Karpas-422 (cell line): ENCODE measurements around the gene HERPUD2. TPM values are rescaled to one million over a fixed set of nuclear protein-coding genes. Genes with fewer than 3 reads are reported as not detected.
A peak's percentile ranks its signal among the peaks of the same experiment; 100 is the strongest.
"Not testable (repeated sequence)": the region's sequence is repeated elsewhere in the genome, so short reads cannot be mapped to it uniquely, and the experiment has no call there.

Experiments used
- DNase-seq: peaks from one replicate; pipeline ENCODE4 v3.0.0-alpha.2; 2015
- H2AFZ ChIP-seq: fragments of 200-600 bp; sonication (generic); 2 replicates; pipeline ENCODE4 v1.6.1; 2014; ENCODE audit warnings: antibody characterized with exemption, low read length, mixed read lengths
- H3K27ac ChIP-seq: fragments of 200-600 bp; sonication (generic); 2 replicates; pipeline ENCODE4 v1.5.1; 2014; ENCODE audit warnings: mild to moderate bottlenecking, low read length, moderate library complexity
- H3K27me3 ChIP-seq: fragments of 200-600 bp; sonication (generic); 2 replicates; pipeline ENCODE4 v1.6.1; 2014; ENCODE audit warnings: low read length, mixed read lengths
- H3K36me3 ChIP-seq: fragments of 200-600 bp; sonication (generic); 2 replicates; pipeline ENCODE4 v1.6.1; 2014; ENCODE audit warnings: low read length, mixed read lengths; ENCODE audit not compliant: insufficient read depth
- H3K4me1 ChIP-seq: fragments of 200-600 bp; sonication (generic); 2 replicates; pipeline ENCODE4 v1.6.1; 2014; ENCODE audit warnings: mild to moderate bottlenecking, low read length, mixed read lengths
- H3K4me2 ChIP-seq: fragments of 200-600 bp; sonication (generic); 2 replicates; pipeline ENCODE4 v1.6.1; 2014; ENCODE audit warnings: low read length, low read depth, mild to moderate bottlenecking; ENCODE audit not compliant: poor library complexity, severe bottlenecking
- H3K4me3 ChIP-seq: fragments of 200-600 bp; sonication (generic); 2 replicates; pipeline ENCODE4 v1.5.1; 2014; ENCODE audit warnings: mild to moderate bottlenecking, antibody characterized with exemption, low read length, mixed read lengths
- H3K79me2 ChIP-seq: fragments of 200-600 bp; sonication (generic); 2 replicates; pipeline ENCODE4 v1.6.1; 2014; ENCODE audit warnings: mild to moderate bottlenecking, low read length, mixed read lengths
- H3K9ac ChIP-seq: fragments of 200-600 bp; sonication (generic); 2 replicates; pipeline ENCODE4 v1.6.0; 2014; ENCODE audit warnings: low read length
- H3K9me2 ChIP-seq: fragments of 200-600 bp; sonication (generic), shearing (Covaris generic); replicated peaks from 2 replicates; pipeline ENCODE4 v1.6.0; 2014; ENCODE audit warnings: mild to moderate bottlenecking, low read length, moderate library complexity; ENCODE audit not compliant: insufficient read depth
- H3K9me3 ChIP-seq: fragments of 300-700, 200-600 bp; sonication (generic); 2 replicates; pipeline ENCODE4 v1.6.1; 2014; ENCODE audit warnings: low read length, mixed read lengths
- H4K20me1 ChIP-seq: fragments of 200-600 bp; sonication (generic); 2 replicates; pipeline ENCODE4 v1.6.1; 2014; ENCODE audit warnings: mild to moderate bottlenecking, antibody characterized with exemption, low read length, low read depth; ENCODE audit not compliant: insufficient read depth
- total RNA-seq: library from RNA; depleted of rRNA; stranded (reverse); fragments of >200 nt; shearing (Covaris generic); gene quantifications from 2 replicates; pipeline ENCODE4 v1.2.3, GENCODE V29; 2014; ENCODE audit warnings: low replicate concordance

The HERPUD2 gene
- total RNA-seq, 1 experiment from 2014 or later: 17.3 TPM

DNA sequence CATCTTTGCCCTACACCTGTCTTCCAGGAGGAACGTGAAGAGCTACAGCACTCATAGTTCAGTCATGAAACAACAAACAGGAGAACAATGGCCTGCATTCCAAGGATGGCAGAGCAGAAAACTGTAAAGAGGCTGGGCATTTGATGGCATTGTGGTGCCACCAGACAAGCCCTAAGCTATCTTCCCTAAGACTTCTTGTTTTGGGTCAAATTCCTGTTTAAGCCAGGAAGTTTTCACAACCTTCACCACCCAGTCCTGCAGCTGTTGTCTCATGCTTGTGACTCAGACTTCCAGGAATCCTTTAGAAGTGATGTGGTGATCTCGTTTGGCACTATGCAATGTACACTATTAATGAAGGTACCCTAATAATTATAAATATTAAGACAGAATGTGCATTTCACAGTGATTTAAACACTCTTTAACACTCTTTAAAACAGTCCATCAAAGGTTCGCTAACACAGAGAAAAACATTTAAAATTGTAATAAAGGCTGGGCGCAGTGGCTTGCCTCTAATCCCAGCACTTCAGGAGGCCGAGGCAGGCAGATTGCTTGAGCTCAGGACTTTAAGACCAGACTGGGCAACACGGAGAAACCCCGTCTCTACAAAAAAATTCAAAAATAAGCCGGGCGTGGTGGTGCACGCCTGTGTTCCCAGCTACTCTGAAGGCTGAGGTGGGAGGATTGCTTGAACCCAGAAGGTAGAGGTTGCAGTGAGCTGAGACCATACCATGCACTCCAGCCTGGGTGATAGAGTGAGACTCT, 2.7 kb upstream of the HERPUD2 start:
- H3K9ac ChIP-seq: no peak overlapping the region
- H3K4me2 ChIP-seq: no peak overlapping the region

DNA sequence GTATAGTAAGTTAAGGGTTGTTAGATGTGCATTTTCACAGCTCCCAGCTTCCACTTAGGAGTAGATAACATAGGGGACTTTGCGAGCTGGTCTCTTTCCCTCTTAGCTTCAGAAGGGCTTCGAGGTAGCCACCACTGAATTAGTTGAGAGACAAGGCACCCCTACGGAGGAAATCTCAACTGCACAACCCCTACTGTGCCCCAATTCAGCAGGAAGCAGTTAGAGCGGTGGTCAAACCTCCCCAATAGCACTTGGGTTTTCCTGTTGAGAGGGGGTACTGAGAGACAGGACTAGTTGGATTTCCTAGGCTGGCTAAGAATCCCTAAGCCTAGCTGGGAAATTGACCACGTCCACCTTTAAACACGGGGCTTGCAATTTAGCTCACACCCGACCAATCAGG, 1.1 kb upstream of the HERPUD2 start:
- no peaks in the 10 kb centered on the region for H3K9me2 ChIP-seq
- peak overlapping the region; percentile 98 for H3K4me2 ChIP-seq
- DNase-seq: no peak
- no peaks in the 10 kb centered on the region for H3K36me3 ChIP-seq
- no peaks in the 10 kb centered on the region for H4K20me1 ChIP-seq
- H3K4me1 ChIP-seq: peaks cover 41% of the 10 kb centered on the region
- H3K9me3 ChIP-seq: no peaks in the 10 kb centered on the region
- H3K9ac ChIP-seq: peak overlapping the region; percentile 96
- H2AFZ ChIP-seq: no peak overlapping the region
- peak overlapping the region; percentile 98 for H3K4me3 ChIP-seq
- H3K27me3 ChIP-seq: no peaks in the 10 kb centered on the region
- peaks cover 29% of the 10 kb centered on the region for H3K79me2 ChIP-seq
- H3K27ac ChIP-seq: no peak overlapping the region

More for the DNA sequence above, 2.7 kb upstream of the HERPUD2 start:
- Histone ChIP-seq H3K4me1 (peaks cover 25% of the 10 kb centered on the region), H3K9me2 (no peaks in the 10 kb centered on the region), H4K20me1 (no peaks in the 10 kb centered on the region), H3K9me3 (no peaks in the 10 kb centered on the region), H3K79me2 (peaks cover 24% of the 10 kb centered on the region), H3K27me3 (no peaks in the 10 kb centered on the region), H3K36me3 (no peaks in the 10 kb centered on the region), H2AFZ (no peak overlapping the region), H3K27ac (no peak overlapping the region), H3K4me3 (no peak overlapping the region)
- DNase-seq: peak; percentile 35

DNA sequence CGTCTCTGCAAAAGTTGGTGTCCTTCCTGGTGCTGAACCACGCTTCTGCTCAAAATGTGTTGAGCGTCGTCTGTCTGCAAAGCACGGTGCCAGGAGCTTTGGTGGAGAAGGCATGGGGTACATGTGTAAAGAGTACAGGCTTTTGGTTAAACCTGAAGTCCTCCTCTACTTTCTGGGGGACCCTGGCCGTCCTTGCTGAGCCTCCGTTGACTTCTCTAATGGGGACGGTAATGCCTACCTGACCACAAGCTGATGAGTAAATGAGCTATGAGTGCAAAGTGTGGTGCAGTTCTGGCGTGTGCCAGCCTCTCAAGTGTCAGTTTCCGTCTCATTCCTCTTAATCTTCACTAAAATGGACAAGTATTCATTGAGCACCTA, 527 bp upstream of the HERPUD2 start:
- H4K20me1 ChIP-seq: no peaks in the 10 kb centered on the region
- peaks cover 41% of the 10 kb centered on the region for H3K4me1 ChIP-seq
- H3K27ac ChIP-seq: no peak overlapping the region
- no peaks in the 10 kb centered on the region for H3K36me3 ChIP-seq
- DNase-seq: peak; percentile 53
- no peaks in the 10 kb centered on the region for H3K9me3 ChIP-seq
- peak overlapping the region; percentile 98 for H3K4me3 ChIP-seq
- no peaks in the 10 kb centered on the region for H3K27me3 ChIP-seq
- peak overlapping the region; percentile 98 for H3K4me2 ChIP-seq
- H2AFZ ChIP-seq: peak overlapping the region; percentile 87
- H3K9me2 ChIP-seq: no peaks in the 10 kb centered on the region
- H3K79me2 ChIP-seq: peaks cover 32% of the 10 kb centered on the region
- H3K9ac ChIP-seq: peak overlapping the region; percentile 96

DNA sequence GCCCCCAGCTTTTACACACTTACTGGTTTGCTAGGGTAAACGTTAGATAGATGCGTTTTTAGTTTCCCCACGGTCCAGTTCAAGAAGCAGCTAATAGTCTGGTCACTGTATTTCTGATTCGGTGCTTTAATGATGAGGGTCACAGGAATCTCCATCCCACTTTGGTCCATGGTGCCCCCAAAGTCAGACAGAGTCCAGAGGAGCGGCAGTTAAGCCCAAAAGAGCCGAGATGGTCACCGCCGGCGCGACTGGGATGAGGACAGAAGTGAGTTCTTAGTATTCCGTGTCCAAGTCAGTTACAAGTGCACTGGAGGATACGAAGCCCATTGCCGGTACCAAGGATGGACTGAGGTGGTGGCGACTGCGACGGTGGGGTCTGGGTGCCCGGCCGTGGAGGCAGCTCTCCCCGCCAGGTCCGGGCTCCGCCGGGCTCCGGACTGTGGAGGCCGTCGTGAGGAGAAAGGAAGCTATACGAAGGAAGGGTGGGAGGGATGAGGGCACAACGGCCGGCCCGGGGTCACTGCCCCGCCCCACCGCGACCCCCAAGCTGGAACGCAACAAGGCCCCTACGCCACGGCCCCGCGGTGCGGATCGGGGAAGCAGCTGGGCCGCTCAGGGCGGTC, 663 bp downstream of the HERPUD2 start:
- H3K4me3 ChIP-seq: peak overlapping the region; percentile 98

GRCh38 chr7:35691827-35692307, 3.1 kb downstream of the HERPUD2 start:
- H2AFZ ChIP-seq: no peak overlapping the region
- no peaks in the 10 kb centered on the region for H3K27me3 ChIP-seq
- no peaks in the 10 kb centered on the region for H3K9me3 ChIP-seq
- peak overlapping the region; percentile 98 for H3K4me2 ChIP-seq
- H3K27ac ChIP-seq: no peak overlapping the region
- no peaks in the 10 kb centered on the region for H3K36me3 ChIP-seq
- peak; percentile 38 for DNase-seq
- H3K9me2 ChIP-seq: no peaks in the 10 kb centered on the region
- no peaks in the 10 kb centered on the region for H4K20me1 ChIP-seq
- peak overlapping the region; percentile 23; the same call in 1 of the 2 replicates for H3K4me3 ChIP-seq
- H3K79me2 ChIP-seq: peaks cover 51% of the 10 kb centered on the region
- peaks cover 44% of the 10 kb centered on the region for H3K4me1 ChIP-seq
- H3K9ac ChIP-seq: no peak overlapping the region

More for the DNA sequence above, 663 bp downstream of the HERPUD2 start:
- peaks cover 41% of the 10 kb centered on the region for H3K4me1 ChIP-seq
- H2AFZ ChIP-seq: peak overlapping the region; percentile 92
- peak overlapping the region; percentile 98 for H3K4me2 ChIP-seq
- no peaks in the 10 kb centered on the region for H3K27me3 ChIP-seq
- H3K79me2 ChIP-seq: peaks cover 32% of the 10 kb centered on the region
- no peaks in the 10 kb centered on the region for H3K36me3 ChIP-seq
- no peaks in the 10 kb centered on the region for H3K9me2 ChIP-seq
- no peaks in the 10 kb centered on the region for H4K20me1 ChIP-seq
- no peaks in the 10 kb centered on the region for H3K9me3 ChIP-seq
- DNase-seq: peak; percentile 38
- H3K9ac ChIP-seq: peak overlapping the region; percentile 96
- H3K27ac ChIP-seq: no peak overlapping the region

DNA sequence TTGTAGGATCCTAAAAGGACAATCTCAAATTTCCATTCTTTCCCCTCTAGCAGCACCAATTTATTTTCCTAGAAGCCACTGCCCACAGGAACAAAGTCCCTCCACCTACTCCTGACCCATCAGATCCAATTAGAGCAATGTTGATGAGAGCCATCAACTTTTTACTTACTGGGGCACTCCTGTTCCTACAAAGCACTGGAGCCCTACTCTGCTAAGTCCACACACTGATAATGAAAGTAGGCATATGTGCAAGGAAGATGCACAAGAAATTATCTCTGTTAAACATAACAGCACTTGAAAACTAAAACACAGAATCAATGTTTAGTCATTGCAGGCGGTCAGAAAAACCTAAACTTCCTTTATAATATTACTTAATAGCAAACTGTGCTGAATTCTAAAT, 3.6 kb downstream of the HERPUD2 start:
- no peaks in the 10 kb centered on the region for H3K27me3 ChIP-seq
- H3K9me3 ChIP-seq: no peaks in the 10 kb centered on the region
- H3K79me2 ChIP-seq: peaks cover 52% of the 10 kb centered on the region
- H3K27ac ChIP-seq: no peak overlapping the region
- H4K20me1 ChIP-seq: no peaks in the 10 kb centered on the region
- H3K4me2 ChIP-seq: peak overlapping the region; percentile 98
- H3K9ac ChIP-seq: no peak overlapping the region
- H2AFZ ChIP-seq: no peak overlapping the region
- DNase-seq: peak; percentile 25
- peaks cover 44% of the 10 kb centered on the region for H3K4me1 ChIP-seq
- no peaks in the 10 kb centered on the region for H3K9me2 ChIP-seq
- H3K36me3 ChIP-seq: no peaks in the 10 kb centered on the region
- no peak overlapping the region for H3K4me3 ChIP-seq

DNA sequence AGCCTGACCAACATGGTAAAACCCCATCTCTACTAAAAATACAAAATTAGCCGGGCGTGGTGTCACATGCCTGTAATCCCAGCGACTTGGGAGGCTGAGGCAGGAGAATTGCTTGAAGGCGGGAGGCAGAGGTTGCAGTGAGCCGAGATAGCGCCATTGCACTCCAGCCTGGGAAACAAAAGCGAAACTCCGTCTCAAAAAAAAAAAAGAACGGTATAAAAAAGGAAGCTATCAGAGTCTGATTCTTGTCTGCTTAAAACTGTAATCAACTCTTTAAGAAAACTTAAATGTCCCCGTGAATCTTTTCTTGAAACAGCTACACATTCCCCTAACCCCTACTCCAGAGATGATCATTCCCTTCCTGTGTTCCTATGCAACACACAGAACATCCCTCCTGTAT, 4.3 kb downstream of the HERPUD2 start:
- Histone ChIP-seq H3K4me1 (peaks cover 36% of the 10 kb centered on the region), H3K79me2 (peaks cover 51% of the 10 kb centered on the region)
- H3K4me2 ChIP-seq, H3K9me3 ChIP-seq, H3K27ac ChIP-seq, H3K36me3 ChIP-seq, H2AFZ ChIP-seq, H3K9me2 ChIP-seq, H4K20me1 ChIP-seq, H3K9ac ChIP-seq, H3K27me3 ChIP-seq, H3K4me3 ChIP-seq: not testable (repeated sequence)
- DNase-seq: peak; percentile 2

GRCh38 chr7:35685781-35686180, 9.2 kb downstream of the HERPUD2 start:
- no peaks in the 10 kb centered on the region for H3K36me3 ChIP-seq
- no peaks in the 10 kb centered on the region for H3K27me3 ChIP-seq
- 0 out of 2 replicates have a peak, but pooled peaks cover under 1% of the 10 kb centered on the region for H4K20me1 ChIP-seq
- no peak overlapping the region for H3K4me3 ChIP-seq
- no peak overlapping the region for H3K9ac ChIP-seq
- no peaks in the 10 kb centered on the region for H3K9me2 ChIP-seq
- DNase-seq: peak; percentile 19
- H3K4me1 ChIP-seq: peaks cover 3% of the 10 kb centered on the region; the same call in 1 of the 2 replicates
- H3K4me2 ChIP-seq: no peak overlapping the region
- H2AFZ ChIP-seq: no peak overlapping the region
- H3K9me3 ChIP-seq: no peaks in the 10 kb centered on the region
- no peak overlapping the region for H3K27ac ChIP-seq
- peaks cover 29% of the 10 kb centered on the region for H3K79me2 ChIP-seq
